HepG2 (cell line): Measurements from ENCODE around the gene PTPN22. TPM values are rescaled to one million over a fixed set of nuclear protein-coding genes. Genes with fewer than 3 reads are reported as not detected.
A peak's percentile ranks its signal among the peaks of the same experiment; 100 is the strongest.

Experiments
- ARNT ChIP-seq: fragments of 450-650 bp; IDR thresholded peaks from 2 replicates; pipeline ENCODE4 v1.6.1; 2017
- BRF2 ChIP-seq: sonication (generic); formaldehyde crosslinking; IDR thresholded peaks from 2 replicates; pipeline ENCODE4 v1.8.1; 2022; ENCODE audit warnings: mild to moderate bottlenecking, missing genetic modification reagents
- GABPB1 ChIP-seq: IDR thresholded peaks from 2 replicates; pipeline ENCODE4 v1.6.1; 2016; ENCODE audit warnings: mild to moderate bottlenecking, missing genetic modification reagents, moderate library complexity, missing compliant biosample characterization
- GTF3A ChIP-seq: sonication (generic); formaldehyde crosslinking; conservative IDR thresholded peaks from 2 replicates; pipeline ENCODE4 v1.4.0; 2020; ENCODE audit warnings: mild to moderate bottlenecking, missing genetic modification reagents
- HDAC1 ChIP-seq: sonication (generic); formaldehyde crosslinking; IDR thresholded peaks from 2 replicates; pipeline ENCODE4 v1.5.1; 2020; ENCODE audit warnings: mild to moderate bottlenecking, missing genetic modification reagents
- HNF4G ChIP-seq, 2 experiments: sonication (generic) in 1 of 2; formaldehyde crosslinking in 1 of 2; IDR thresholded peaks; 2 replicates each; pipeline versions ENCODE4 v1.4.0 to v1.6.1; 2011 to 2020; ENCODE audit warnings: borderline replicate concordance in 2 of 2, low read depth in 2 of 2, mild to moderate bottlenecking in 2 of 2, low read length in 1 of 2, missing genetic modification reagents in 1 of 2, moderate library complexity in 1 of 2
- HNRNPLL ChIP-seq: fragments of 200-400 bp; formaldehyde crosslinking; IDR thresholded peaks from 2 replicates; pipeline ENCODE4 v1.6.1; 2017; ENCODE audit warnings: mild to moderate bottlenecking, low read depth, low read length; ENCODE audit not compliant: poor library complexity, severe bottlenecking
- ISL2 ChIP-seq: sonication (generic); formaldehyde crosslinking; IDR thresholded peaks from 2 replicates; pipeline ENCODE4 v1.5.0; 2020; ENCODE audit warnings: missing genetic modification reagents
- MAFG ChIP-seq: sonication (generic); formaldehyde crosslinking; IDR thresholded peaks from 2 replicates; pipeline ENCODE4 v1.5.1; 2020; ENCODE audit warnings: mild to moderate bottlenecking, missing genetic modification reagents
- MBD4 ChIP-seq: IDR thresholded peaks from 2 replicates; pipeline ENCODE4 v1.6.1; 2012; ENCODE audit warnings: low read length, inconsistent platforms, borderline replicate concordance
- SPEN ChIP-seq: sonication (generic); formaldehyde crosslinking; IDR thresholded peaks from 2 replicates; pipeline ENCODE4 v1.5.1; 2020; ENCODE audit warnings: low read depth, mild to moderate bottlenecking, missing genetic modification reagents
- SSRP1 ChIP-seq: IDR thresholded peaks from 2 replicates; pipeline ENCODE4 v1.6.1; 2016; ENCODE audit warnings: control low read depth
- STAG1 ChIP-seq: sonication (generic); formaldehyde crosslinking; IDR thresholded peaks from 2 replicates; pipeline ENCODE4 v1.4.0; 2020; ENCODE audit warnings: missing genetic modification reagents
- ZHX1 ChIP-seq: sonication (generic); formaldehyde crosslinking; IDR thresholded peaks from 2 replicates; pipeline ENCODE4 v1.8.1; 2022; ENCODE audit warnings: low read depth, mild to moderate bottlenecking, missing genetic modification reagents
- ZNF101 ChIP-seq: sonication (generic); formaldehyde crosslinking; IDR thresholded peaks from 2 replicates; pipeline ENCODE4 v1.4.0; 2020; ENCODE audit warnings: mild to moderate bottlenecking, low read depth, missing genetic modification reagents, borderline replicate concordance
- ZNF138 ChIP-seq: sonication (generic); formaldehyde crosslinking; IDR thresholded peaks from 2 replicates; pipeline ENCODE4 v1.5.0; 2020; ENCODE audit warnings: mild to moderate bottlenecking, low read depth, missing genetic modification reagents
- ZNF552 ChIP-seq: sonication (generic); formaldehyde crosslinking; IDR thresholded peaks from 2 replicates; pipeline ENCODE4 v1.9.0; 2022; ENCODE audit warnings: missing genetic modification reagents, mild to moderate bottlenecking, borderline replicate concordance
- ZNF709 ChIP-seq: sonication (generic); formaldehyde crosslinking; IDR thresholded peaks from 2 replicates; pipeline ENCODE4 v1.5.0; 2020; ENCODE audit warnings: mild to moderate bottlenecking, missing genetic modification reagents
- ZNF724P ChIP-seq: sonication (generic); formaldehyde crosslinking; IDR thresholded peaks from 2 replicates; pipeline ENCODE4 v1.8.0; 2022; ENCODE audit warnings: missing genetic modification reagents, borderline replicate concordance
- ZNF761 ChIP-seq: sonication (generic); formaldehyde crosslinking; conservative IDR thresholded peaks from 2 replicates; pipeline ENCODE4 v1.4.0; 2020; ENCODE audit warnings: mild to moderate bottlenecking, missing genetic modification reagents
- polyA plus RNA-seq, 8 experiments: library from polyadenylated mRNA; depleted of rRNA in 3 of 8; stranded (reverse) in 7 of 8; unstranded in 1 of 8; fragments of >200 nt; fragmentation: Illumina TruSeq in 4 of 8; extraction: Trizol in 4 of 8; gene quantifications; 2 replicates each; pipeline versions ENCODE4 v1.2.1 to v1.2.3, GENCODE V29; 2011 to 2016; ENCODE audit warnings: low read depth in 4 of 8, missing spikeins in 1 of 8, mixed read lengths in 1 of 8; ENCODE audit not compliant: insufficient read depth in 1 of 8
- total RNA-seq, 5 experiments: library from RNA; depleted of rRNA; stranded (reverse); fragments of >200 nt; fragmentation: Illumina TruSeq; extraction: Trizol; gene quantifications; 2 replicates each; pipeline ENCODE4 v1.2.3, GENCODE V29; 2016; ENCODE audit warnings: low read depth in 1 of 5
- TF ChIP-seq, protein P1 (sequence below): sonication (generic); formaldehyde crosslinking; IDR thresholded peaks from 2 replicates; pipeline ENCODE4 v1.5.0; 2020; ENCODE audit warnings: mild to moderate bottlenecking, missing genetic modification reagents, borderline replicate concordance

PTPN22 gene
- total and polyA plus RNA-seq, 2 of the 13 experiments (the other 11 are each of a cell fraction or from before 2014, with no cell fraction given), result not detected

DNA sequence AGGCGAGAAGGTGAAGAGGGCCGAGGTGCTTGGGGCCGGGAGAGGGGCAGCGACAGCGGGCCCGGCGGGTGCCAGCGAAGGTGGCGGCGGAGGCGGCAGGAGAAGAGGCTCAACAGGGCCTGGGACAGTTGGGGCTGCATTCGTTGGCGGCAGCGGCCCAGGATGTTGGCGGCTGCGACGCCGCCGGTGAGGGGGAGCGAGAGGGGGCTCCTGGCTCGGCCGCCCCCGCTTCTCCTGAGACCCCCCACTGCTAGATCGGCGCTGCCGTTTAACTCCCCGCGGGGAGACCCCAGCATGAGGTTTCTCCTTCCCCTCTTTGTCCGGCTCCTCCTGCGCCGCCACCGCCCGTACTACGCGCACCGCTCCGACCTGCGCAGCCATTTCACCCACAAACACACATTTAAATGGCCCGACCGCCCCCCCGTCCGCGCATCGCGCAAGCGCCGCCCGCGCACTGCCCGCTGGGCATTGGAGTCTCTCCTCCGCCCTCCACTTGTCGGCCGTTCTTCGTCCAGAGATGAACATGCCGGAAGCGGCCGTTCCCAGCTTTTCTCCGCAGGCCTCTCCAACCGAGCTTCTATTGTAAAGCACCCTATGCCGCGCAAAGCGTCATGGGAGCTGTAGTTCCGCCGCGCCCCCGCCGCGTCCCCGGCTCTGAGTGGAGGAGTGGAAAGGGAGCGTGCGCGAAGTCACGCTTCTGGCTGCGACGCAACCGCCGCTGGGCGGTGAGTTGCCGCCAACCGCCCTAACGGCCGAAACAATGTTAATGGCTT lies 59.4 kb downstream of the PTPN22 start, which contains the start of gene RSBN1 (continued):
- TF ChIP-seq BRF2 (no peak; the same call in 1 of the 2 replicates), ZNF552 (CRISPR knock-in tag) (peak; percentile 39; the same call in 1 of the 2 replicates), HNF4G (IDR thresholded peaks at IDR 0.05; ENCODE audit: borderline replicate concordance, low read depth, low read length) (no peak), HNF4G (CRISPR knock-in tag; IDR thresholded peaks at IDR 0.05; ENCODE audit: borderline replicate concordance, low read depth) (0 out of 2 replicates have a peak, but pooled peaks have one; percentile 15), GABPB1 (CRISPR knock-in tag) (peak; percentile 95), ZNF709 (CRISPR knock-in tag) (peak; percentile 92), ZNF724P (peak; percentile 28; the same call in 1 of the 2 replicates), ISL2 (peak; percentile 71), SPEN (CRISPR knock-in tag) (peak; percentile 78), ZNF101 (CRISPR knock-in tag) (no peak), STAG1 (CRISPR knock-in tag) (peak; percentile 20), ARNT (no peak), ZNF138 (no peak; the same call in 1 of the 2 replicates), GTF3A (CRISPR knock-in tag) (no peak), ZNF761 (no peak), ZHX1 (CRISPR knock-in tag) (peak; percentile 59; the same call in 1 of the 2 replicates), SSRP1 (CRISPR knock-in tag) (no peak), HDAC1 (CRISPR knock-in tag) (no peak; the same call in none of the 2 replicates), MAFG (peak; percentile 65; the same call in 1 of the 2 replicates), MBD4 (no peak), HNRNPLL (peak; percentile 97)
- TF ChIP-seq, protein P1, sequence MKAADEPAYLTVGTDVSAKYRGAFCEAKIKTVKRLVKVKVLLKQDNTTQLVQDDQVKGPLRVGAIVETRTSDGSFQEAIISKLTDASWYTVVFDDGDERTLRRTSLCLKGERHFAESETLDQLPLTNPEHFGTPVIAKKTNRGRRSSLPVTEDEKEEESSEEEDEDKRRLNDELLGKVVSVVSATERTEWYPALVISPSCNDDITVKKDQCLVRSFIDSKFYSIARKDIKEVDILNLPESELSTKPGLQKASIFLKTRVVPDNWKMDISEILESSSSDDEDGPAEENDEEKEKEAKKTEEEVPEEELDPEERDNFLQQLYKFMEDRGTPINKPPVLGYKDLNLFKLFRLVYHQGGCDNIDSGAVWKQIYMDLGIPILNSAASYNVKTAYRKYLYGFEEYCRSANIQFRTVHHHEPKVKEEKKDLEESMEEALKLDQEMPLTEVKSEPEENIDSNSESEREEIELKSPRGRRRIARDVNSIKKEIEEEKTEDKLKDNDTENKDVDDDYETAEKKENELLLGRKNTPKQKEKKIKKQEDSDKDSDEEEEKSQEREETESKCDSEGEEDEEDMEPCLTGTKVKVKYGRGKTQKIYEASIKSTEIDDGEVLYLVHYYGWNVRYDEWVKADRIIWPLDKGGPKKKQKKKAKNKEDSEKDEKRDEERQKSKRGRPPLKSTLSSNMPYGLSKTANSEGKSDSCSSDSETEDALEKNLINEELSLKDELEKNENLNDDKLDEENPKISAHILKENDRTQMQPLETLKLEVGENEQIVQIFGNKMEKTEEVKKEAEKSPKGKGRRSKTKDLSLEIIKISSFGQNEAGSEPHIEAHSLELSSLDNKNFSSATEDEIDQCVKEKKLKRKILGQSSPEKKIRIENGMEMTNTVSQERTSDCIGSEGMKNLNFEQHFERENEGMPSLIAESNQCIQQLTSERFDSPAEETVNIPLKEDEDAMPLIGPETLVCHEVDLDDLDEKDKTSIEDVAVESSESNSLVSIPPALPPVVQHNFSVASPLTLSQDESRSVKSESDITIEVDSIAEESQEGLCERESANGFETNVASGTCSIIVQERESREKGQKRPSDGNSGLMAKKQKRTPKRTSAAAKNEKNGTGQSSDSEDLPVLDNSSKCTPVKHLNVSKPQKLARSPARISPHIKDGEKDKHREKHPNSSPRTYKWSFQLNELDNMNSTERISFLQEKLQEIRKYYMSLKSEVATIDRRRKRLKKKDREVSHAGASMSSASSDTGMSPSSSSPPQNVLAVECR (CRISPR knock-in tag), result peak; percentile 93
